ENCODE results near the gene CCDC91. TPM values are rescaled to one million over a fixed set of nuclear protein-coding genes. Genes with fewer than 3 reads are reported as not detected.

CCDC91 gene
- total RNA-seq, 1 experiment from 2014 or later = 15.7 TPM

GRCh38 chr12:28537474-28537873, 347.2 kb downstream of the CCDC91 start:
- TF ChIP-seq ZMAT4 (CRISPR knock-in tag; IDR thresholded peaks at IDR 0.05) (no peak), FOXP1 (CRISPR knock-in tag; IDR thresholded peaks at IDR 0.05; ENCODE audit: borderline replicate concordance) (no peak), NFYB (CRISPR knock-in tag; conservative IDR thresholded peaks at IDR 0.05; ENCODE audit: low read depth) (no peak), TP53 (CRISPR knock-in tag; IDR thresholded peaks at IDR 0.05) (no peak), GRHL2 (CRISPR knock-in tag; IDR thresholded peaks at IDR 0.05; ENCODE audit: insufficient replicate concordance, severe bottlenecking) (no peak), SMAD3 (CRISPR knock-in tag; IDR thresholded peaks at IDR 0.05; ENCODE audit: borderline replicate concordance) (no peak), ERG (CRISPR knock-in tag; IDR thresholded peaks at IDR 0.05) (no peak), KAT7 (CRISPR knock-in tag; IDR thresholded peaks at IDR 0.05; ENCODE audit: borderline replicate concordance) (no peak), EMX1 (CRISPR knock-in tag; IDR thresholded peaks at IDR 0.05) (no peak), ZNF219 (CRISPR knock-in tag; IDR thresholded peaks at IDR 0.05; ENCODE audit: borderline replicate concordance) (no peak), TEAD1 (CRISPR knock-in tag; IDR thresholded peaks at IDR 0.05) (no peak), JUN (CRISPR knock-in tag; IDR thresholded peaks at IDR 0.05) (no peak), ZBTB43 (CRISPR knock-in tag; IDR thresholded peaks at IDR 0.05) (no peak), ZNF121 (CRISPR knock-in tag; IDR thresholded peaks at IDR 0.05) (no peak)
- TF ChIP-seq, protein P1, sequence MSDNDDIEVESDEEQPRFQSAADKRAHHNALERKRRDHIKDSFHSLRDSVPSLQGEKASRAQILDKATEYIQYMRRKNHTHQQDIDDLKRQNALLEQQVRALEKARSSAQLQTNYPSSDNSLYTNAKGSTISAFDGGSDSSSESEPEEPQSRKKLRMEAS (CRISPR knock-in tag; IDR thresholded peaks at IDR 0.05) = no peak
- TF ChIP-seq, protein P2, sequence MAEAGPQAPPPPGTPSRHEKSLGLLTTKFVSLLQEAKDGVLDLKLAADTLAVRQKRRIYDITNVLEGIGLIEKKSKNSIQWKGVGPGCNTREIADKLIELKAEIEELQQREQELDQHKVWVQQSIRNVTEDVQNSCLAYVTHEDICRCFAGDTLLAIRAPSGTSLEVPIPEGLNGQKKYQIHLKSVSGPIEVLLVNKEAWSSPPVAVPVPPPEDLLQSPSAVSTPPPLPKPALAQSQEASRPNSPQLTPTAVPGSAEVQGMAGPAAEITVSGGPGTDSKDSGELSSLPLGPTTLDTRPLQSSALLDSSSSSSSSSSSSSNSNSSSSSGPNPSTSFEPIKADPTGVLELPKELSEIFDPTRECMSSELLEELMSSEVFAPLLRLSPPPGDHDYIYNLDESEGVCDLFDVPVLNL (CRISPR knock-in tag; IDR thresholded peaks at IDR 0.05; ENCODE audit: borderline replicate concordance, low read depth) = no peak
- ATAC-seq = no peak
- ChIA-PET CTCF (no interaction called here), POLR2A (no interaction called here)
- no peak for DNase-seq (ENCODE audit: low spot score)
- Mint-ChIP-seq H3K27me3 (ENCODE audit: low read depth) (no peaks in the 10 kb centered on the region), H3K9me3 (no peaks in the 10 kb centered on the region), H3K27ac (no peak overlapping the region), H3K4me1 (peaks cover 5% of the 10 kb centered on the region), H3K4me3 (no peak overlapping the region), H3K36me3 (peaks cover 3% of the 10 kb centered on the region; the same call in 1 of the 2 replicates)

GRCh38 chr12:28539691-28540323, 349.6 kb downstream of the CCDC91 start:
- Mint-ChIP-seq H3K36me3 (peaks cover 3% of the 10 kb centered on the region; the same call in 1 of the 2 replicates), H3K9me3 (no peaks in the 10 kb centered on the region), H3K27me3 (ENCODE audit: low read depth) (no peaks in the 10 kb centered on the region), H3K27ac (no peak overlapping the region), H3K4me1 (peaks cover 5% of the 10 kb centered on the region), H3K4me3 (no peak overlapping the region)
- no peak for DNase-seq (ENCODE audit: low spot score)
- CTCF ChIA-PET = no interaction called here
- no peak for TF ChIP-seq ZNF423 (CRISPR knock-in tag; IDR thresholded peaks at IDR 0.05)
- TF ChIP-seq AR (CRISPR knock-in tag; IDR thresholded peaks at IDR 0.05) = no peak
- no peak for ATAC-seq
- POLR2A ChIA-PET = no interaction called here
